GM18867 (cell line): ENCODE measurements around the gene ETFDH.
"Not testable (repeated sequence)": the region's sequence is repeated elsewhere in the genome, so short reads cannot be mapped to it uniquely, and the experiment has no call there.

Source experiments
- ATAC-seq: cut with Tn5 transposase; IDR thresholded peaks from one replicate; pipeline ENCODE4 v1.9.1; 2021; ENCODE audit warnings: mild to moderate bottlenecking, moderate library complexity; ENCODE audit not compliant: unreplicated experiment

Gene ETFDH

GRCh38 chr4:158750379-158750778, 78.3 kb downstream of the ETFDH start:
- ATAC-seq, result no peak

GRCh38 chr4:158754385-158755180, 82.5 kb downstream of the ETFDH start:
- no peak for ATAC-seq

DNA sequence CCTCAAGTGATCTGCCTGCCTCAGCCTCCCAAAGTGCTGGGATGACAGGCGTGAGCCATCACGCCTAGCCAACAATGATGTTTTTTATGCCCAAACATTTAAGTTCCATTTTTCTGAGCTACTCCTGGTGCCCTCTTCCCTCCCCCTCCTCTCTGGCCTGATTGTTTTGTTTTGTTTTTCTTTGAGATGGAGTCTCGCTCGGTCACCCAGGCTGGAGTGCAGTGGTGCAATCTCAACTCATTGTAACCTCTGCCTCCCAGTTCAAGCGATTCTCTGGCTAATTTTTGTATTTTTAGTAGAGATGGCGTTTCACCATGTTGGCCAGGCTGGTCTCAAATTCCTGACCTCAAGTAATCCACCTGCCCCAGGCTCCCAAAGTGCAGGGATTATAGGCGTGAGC, 83.7 kb downstream of the ETFDH start:
- not testable (repeated sequence) for ATAC-seq

- ATAC-seq, result no peak
Observed at GRCh38 chr4:158756588-158756987, 84.5 kb downstream of the ETFDH start.

DNA sequence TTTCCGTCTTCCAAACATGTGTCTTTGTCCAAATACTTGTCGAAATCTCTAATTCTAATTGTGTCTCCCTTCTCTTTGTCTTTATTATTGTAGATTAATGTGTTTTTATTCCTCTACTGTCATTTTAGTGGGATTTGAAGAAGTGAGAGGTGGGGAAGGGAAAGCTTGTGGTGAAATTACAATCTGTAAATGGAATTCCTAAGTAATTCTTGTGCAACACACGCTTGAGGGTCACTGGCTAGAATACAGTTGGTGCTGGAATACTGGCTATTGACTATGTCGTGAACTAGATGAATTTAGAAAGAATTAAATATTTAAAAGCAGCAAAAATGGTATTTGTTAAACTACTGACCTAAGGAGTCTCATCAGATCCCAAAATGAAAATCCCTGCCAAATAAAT, 86.0 kb downstream of the ETFDH start:
- no peak for ATAC-seq

GRCh38 chr4:158758703-158759102, 86.6 kb downstream of the ETFDH start:
- no peak for ATAC-seq
